Endothelial cell of umbilical vein (primary cell): ENCODE results near the gene TSC22D3. TPM values are rescaled to one million over a fixed set of nuclear protein-coding genes. Genes with fewer than 3 reads are reported as not detected.

Source experiments
- BruUV-seq: library from RNA; stranded (reverse); fragments of 400-500 nt; replicated peaks from 2 replicates; lab custom pipeline; 2021; lab: Mats Ljungman, UMichigan
- CTCF ChIA-PET: fragments of 300-600, 350-600 bp; sonication (Branson Sonifier 250); formaldehyde crosslinking; loops from one replicate; lab custom pipeline; 2021; ENCODE audit warnings: antibody characterized with exemption, inconsistent platforms; lab: Charles Lee
- POLR2A ChIA-PET: fragments of 300-600, 350-600 bp; sonication (Branson Sonifier 250); formaldehyde crosslinking; loops from one replicate; lab custom pipeline; 2021; ENCODE audit warnings: antibody characterized with exemption, inconsistent platforms; lab: Charles Lee
- DNase-seq: peaks from one replicate; pipeline ENCODE4 v3.0.0-alpha.2; 2011; ENCODE audit warnings: low read depth, low spot score
- FAIRE-seq: peaks from 2 replicates; lab custom pipeline; 2011; peaks lifted over from hg19 to GRCh38; lab: Jason Lieb, UNC
- H2AFZ ChIP-seq: 2 replicates; pipeline ENCODE4 v1.6.0; 2012; ENCODE audit warnings: low read depth, low read length, control low read depth, inconsistent platforms
- H3K27ac ChIP-seq: 2 replicates; pipeline ENCODE4 v1.5.1; 2011; ENCODE audit warnings: low read depth, mild to moderate bottlenecking, control low read depth, low read length, moderate library complexity; ENCODE audit not compliant: insufficient read depth
- H3K27me3 ChIP-seq, 2 experiments: 2 replicates each; pipeline versions ENCODE4 v1.6.0 to v1.6.1; 2011; ENCODE audit warnings: low read length in 2 of 2, mixed read lengths in 1 of 2; ENCODE audit not compliant: control insufficient read depth in 2 of 2, insufficient read depth in 2 of 2
- H3K36me3 ChIP-seq, 2 experiments: 2 replicates in 1 of 2; 3 replicates in 1 of 2; pipeline ENCODE4 v1.5.1; 2011; ENCODE audit warnings: low read length in 2 of 2, mild to moderate bottlenecking in 1 of 2, moderate library complexity in 1 of 2; ENCODE audit not compliant: control insufficient read depth in 2 of 2, insufficient read depth in 2 of 2; ENCODE audit errors: extremely low read depth in 1 of 2
- H3K4me1 ChIP-seq: 3 replicates; pipeline ENCODE4 v1.5.1; 2011; ENCODE audit warnings: mild to moderate bottlenecking, low read length; ENCODE audit not compliant: control insufficient read depth, insufficient read depth; ENCODE audit errors: extremely low read depth
- H3K4me2 ChIP-seq: 2 replicates; pipeline ENCODE4 v1.6.1; 2011; ENCODE audit warnings: low read length, control low read depth, mixed read lengths; ENCODE audit not compliant: insufficient read depth
- H3K4me3 ChIP-seq, 3 experiments: fragments of 200-600 bp in 1 of 3; sonication (generic), shearing (Covaris generic) in 1 of 3; replicated peaks in 1 of 3; 2 replicates each; pipeline ENCODE4 v1.5.1; 2011 to 2016; ENCODE audit warnings: control low read depth in 3 of 3, low read length in 3 of 3, mild to moderate bottlenecking in 2 of 3, inconsistent platforms in 1 of 3, low read depth in 1 of 3, moderate library complexity in 1 of 3; ENCODE audit not compliant: insufficient read depth in 1 of 3
- H3K79me2 ChIP-seq: 2 replicates; pipeline ENCODE4 v1.6.0; 2012; ENCODE audit warnings: low read length, inconsistent platforms; ENCODE audit not compliant: control insufficient read depth, insufficient read depth
- H3K9ac ChIP-seq: replicated peaks from 2 replicates; pipeline ENCODE3; 2011; ENCODE audit warnings: low read length, control low read depth; ENCODE audit not compliant: insufficient read depth; ENCODE audit errors: extremely low read depth
- H3K9me1 ChIP-seq: replicated peaks from 3 replicates; pipeline ENCODE4 v1.6.0; 2011; ENCODE audit warnings: mild to moderate bottlenecking, low read length; ENCODE audit not compliant: control insufficient read depth, insufficient read depth; ENCODE audit errors: extremely low read depth
- H3K9me3 ChIP-seq: replicated peaks from 2 replicates; pipeline ENCODE4 v1.5.1; 2012; ENCODE audit warnings: low read length, inconsistent platforms; ENCODE audit not compliant: control insufficient read depth, insufficient read depth
- H4K20me1 ChIP-seq: replicated peaks from 2 replicates; pipeline ENCODE3; 2011; ENCODE audit warnings: mild to moderate bottlenecking, low read length; ENCODE audit not compliant: control insufficient read depth, insufficient read depth; ENCODE audit errors: extremely low read depth
- EZH2 ChIP-seq: IDR thresholded peaks from 2 replicates; pipeline ENCODE4 v1.6.1; 2012; ENCODE audit warnings: borderline replicate concordance, low read depth, mild to moderate bottlenecking, moderate library complexity, low read length, inconsistent platforms; ENCODE audit not compliant: severe bottlenecking
- GATA2 ChIP-seq: IDR thresholded peaks from 2 replicates; pipeline ENCODE4 v1.7.0; 2011; ENCODE audit warnings: low read depth, mild to moderate bottlenecking, moderate library complexity, mixed read lengths, low read length; ENCODE audit not compliant: insufficient read length, insufficient read depth
- POLR2A ChIP-seq: IDR thresholded peaks from 2 replicates; pipeline ENCODE4 v1.6.1; 2012; ENCODE audit warnings: low read depth, mild to moderate bottlenecking, control low read depth, low read length
- dilution Hi-C: fragments of 300-500 bp; cut with MboI; formaldehyde crosslinking; loops from one replicate; pipeline ENCODE4 v1.15.0; 2019; ENCODE audit warnings: low sequenced_read_pairs; ENCODE audit not compliant: extremely low pct_ligation_motif_present
- intact Hi-C: fragments of 100-400 bp; cut with micrococcal nuclease; formaldehyde crosslinking; loops from one replicate; pipeline ENCODE4 v1.10.0; 2022
- polyA plus RNA-seq, 4 experiments: library from polyadenylated mRNA; depleted of rRNA in 3 of 4; stranded (reverse) in 3 of 4; unstranded in 1 of 4; fragments of >200 nt; gene quantifications; 2 replicates each; pipeline versions ENCODE4 v1.2.1 to v1.2.3, GENCODE V29; 2011 to 2012; ENCODE audit warnings: missing spikeins in 1 of 4
- total RNA-seq: library from RNA; stranded (reverse); gene quantifications from 2 replicates; pipeline ENCODE4 v1.2.3, GENCODE V29; 2021
- TF ChIP-seq, protein P1 (sequence below), 2 donors: IDR thresholded peaks; 1 replicate in 1 of 2; 2 replicates in 1 of 2; pipeline ENCODE4 v1.5.1; 2011; ENCODE audit warnings: low read length in 2 of 2, mild to moderate bottlenecking in 2 of 2, moderate library complexity in 2 of 2, control low read depth in 1 of 2, inconsistent platforms in 1 of 2, low read depth in 1 of 2; ENCODE audit not compliant: insufficient read depth in 1 of 2; ENCODE audit errors: extremely low read depth in 1 of 2

Gene TSC22D3
- total and polyA plus RNA-seq, 2 donors (not counting 3 experiments of a cell fraction or from before 2014, with no cell fraction given), result 21.1 to 37.4 TPM

DNA sequence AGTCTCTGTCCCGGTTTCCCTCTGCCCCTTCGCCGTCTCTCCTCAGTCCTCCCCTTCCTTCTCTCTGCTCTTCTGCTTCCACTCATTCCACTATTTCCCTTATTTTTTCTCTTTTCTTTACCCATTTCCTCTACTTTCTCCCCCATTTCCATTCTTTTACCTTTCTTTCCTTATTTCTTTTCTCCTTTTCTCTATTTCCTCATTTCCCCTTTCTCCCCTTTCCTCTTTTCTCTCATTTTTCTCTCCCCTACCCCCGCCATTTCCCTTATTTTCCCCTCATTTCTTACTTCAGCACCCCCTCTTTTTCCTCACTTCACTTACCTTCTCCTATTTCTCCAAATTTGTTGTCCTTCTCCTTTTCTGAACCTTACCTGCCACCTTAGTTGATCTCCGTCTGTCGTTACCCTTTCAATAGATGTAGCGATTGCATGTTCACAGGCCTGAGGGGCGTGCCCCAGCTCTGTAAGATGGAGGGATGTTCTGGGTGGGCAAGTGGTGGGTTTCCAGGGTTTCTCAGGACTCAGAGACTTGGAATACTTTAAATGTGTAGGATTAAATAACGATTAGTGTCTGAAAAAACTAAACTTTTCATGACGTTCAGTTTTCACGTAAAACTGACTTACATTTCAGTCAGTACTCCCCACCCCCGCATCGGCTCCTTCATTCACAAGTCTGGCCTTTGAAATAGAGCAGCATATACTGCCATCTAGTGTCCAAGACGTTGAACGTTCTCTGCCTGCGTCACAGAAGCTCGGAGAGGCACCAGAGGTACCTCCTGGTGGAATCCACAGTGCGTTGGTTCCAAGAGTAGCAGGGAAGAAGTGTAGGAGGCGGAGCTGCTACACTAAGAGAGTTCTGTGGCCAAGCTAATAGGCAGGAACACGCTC lies 1.3 kb upstream of the TSC22D3 start:
- Histone ChIP-seq H3K27me3 (no peaks in the 10 kb centered on the region), H3K27ac (no peak overlapping the region), H4K20me1 (no peaks in the 10 kb centered on the region), H3K4me3 (peak overlapping the region in 2 of 3 experiments; percentile 45 to 53), H3K9me3 (no peaks in the 10 kb centered on the region), H3K4me2 (peak overlapping the region; percentile 80), H3K4me1 (peaks cover 10% of the 10 kb centered on the region), H3K9ac (no peak overlapping the region), H3K9me1 (no peaks in the 10 kb centered on the region), H3K36me3 (no peaks in the 10 kb centered on the region), H3K79me2 (no peaks in the 10 kb centered on the region), H2AFZ (peak overlapping the region; percentile 96)
- BruUV-seq, result no TSS peak
- dilution Hi-C loops, result no loop called here
- DNase-seq (peak; percentile 87), FAIRE-seq (peak; percentile 93)
- TF ChIP-seq GATA2, result no peak
- TF ChIP-seq EZH2, result no peak
- TF ChIP-seq POLR2A, result no peak
- TF ChIP-seq, protein P1, sequence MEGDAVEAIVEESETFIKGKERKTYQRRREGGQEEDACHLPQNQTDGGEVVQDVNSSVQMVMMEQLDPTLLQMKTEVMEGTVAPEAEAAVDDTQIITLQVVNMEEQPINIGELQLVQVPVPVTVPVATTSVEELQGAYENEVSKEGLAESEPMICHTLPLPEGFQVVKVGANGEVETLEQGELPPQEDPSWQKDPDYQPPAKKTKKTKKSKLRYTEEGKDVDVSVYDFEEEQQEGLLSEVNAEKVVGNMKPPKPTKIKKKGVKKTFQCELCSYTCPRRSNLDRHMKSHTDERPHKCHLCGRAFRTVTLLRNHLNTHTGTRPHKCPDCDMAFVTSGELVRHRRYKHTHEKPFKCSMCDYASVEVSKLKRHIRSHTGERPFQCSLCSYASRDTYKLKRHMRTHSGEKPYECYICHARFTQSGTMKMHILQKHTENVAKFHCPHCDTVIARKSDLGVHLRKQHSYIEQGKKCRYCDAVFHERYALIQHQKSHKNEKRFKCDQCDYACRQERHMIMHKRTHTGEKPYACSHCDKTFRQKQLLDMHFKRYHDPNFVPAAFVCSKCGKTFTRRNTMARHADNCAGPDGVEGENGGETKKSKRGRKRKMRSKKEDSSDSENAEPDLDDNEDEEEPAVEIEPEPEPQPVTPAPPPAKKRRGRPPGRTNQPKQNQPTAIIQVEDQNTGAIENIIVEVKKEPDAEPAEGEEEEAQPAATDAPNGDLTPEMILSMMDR (IDR thresholded peaks at IDR 0.05; ENCODE audit: extremely low read depth in 1 of 2, insufficient read depth in 1 of 2, low read depth in 1 of 2, low read length in 2 of 2), result peak; percentile 45 to 48
- intact Hi-C loops, result loop anchor here (1.0 to 5.0 kb wide), 12 partner anchors 45 to 880 kb away; no protein-coding TSS in a partner anchor
- ChIA-PET CTCF (interaction anchor here (0.6 to 4.7 kb wide), 55 partner anchors 8 to 883 kb away, joined by 3 to 109 read pairs (median 5); partner anchors contain the start of genes MID2 and PRPS1), POLR2A (interaction anchor here (0.7 to 1.6 kb wide), 2 partner anchors 12 to 35 kb away, joined by 3 to 5 read pairs; no protein-coding TSS in a partner anchor)
